Endothelial cell of umbilical vein (primary cell): ENCODE data around the gene USP27X.

Source experiments
- CTCF ChIP-seq, 2 donors: IDR thresholded peaks; 1 replicate in 1 of 2; 2 replicates in 1 of 2; pipeline ENCODE4 v1.5.1; 2011; ENCODE audit warnings: low read length in 2 of 2, mild to moderate bottlenecking in 2 of 2, moderate library complexity in 2 of 2, control low read depth in 1 of 2, inconsistent platforms in 1 of 2, low read depth in 1 of 2; ENCODE audit not compliant: insufficient read depth in 1 of 2; ENCODE audit errors: extremely low read depth in 1 of 2
- EZH2 ChIP-seq: IDR thresholded peaks from 2 replicates; pipeline ENCODE4 v1.6.1; 2012; ENCODE audit warnings: borderline replicate concordance, low read depth, mild to moderate bottlenecking, moderate library complexity, low read length, inconsistent platforms; ENCODE audit not compliant: severe bottlenecking
- MYC ChIP-seq: IDR thresholded peaks from one replicate; pipeline ENCODE4 v1.6.1; 2011; ENCODE audit warnings: mild to moderate bottlenecking, low read depth, low read length
- POLR2A ChIP-seq: IDR thresholded peaks from 2 replicates; pipeline ENCODE4 v1.6.1; 2012; ENCODE audit warnings: low read depth, mild to moderate bottlenecking, control low read depth, low read length
- POLR2AphosphoS5 ChIP-seq: IDR thresholded peaks from 2 replicates; pipeline ENCODE4 v1.6.1; 2012; ENCODE audit warnings: low read depth, mild to moderate bottlenecking, control low read depth, low read length, moderate library complexity; ENCODE audit not compliant: insufficient read depth

GRCh38 chrX:49884290-49884862, 5.1 kb downstream of the USP27X start:
- no peak for TF ChIP-seq EZH2
- TF ChIP-seq CTCF (IDR thresholded peaks at IDR 0.05; ENCODE audit: extremely low read depth in 1 of 2, insufficient read depth in 1 of 2, low read depth in 1 of 2, low read length in 2 of 2), result peak; percentile 59 to 76
- no peak for TF ChIP-seq POLR2A
- TF ChIP-seq POLR2AphosphoS5, result no peak
- no peak for TF ChIP-seq MYC
